HG03575 (cell line): ENCODE data around the gene TEPSIN.

Experiments used
- ATAC-seq: cut with Tn5 transposase; IDR thresholded peaks from one replicate; pipeline ENCODE4 v1.9.1; 2021; ENCODE audit not compliant: unreplicated experiment, insufficient number of reproducible peaks, low FRiP score; ENCODE audit errors: extremely low read depth

Gene TEPSIN

DNA sequence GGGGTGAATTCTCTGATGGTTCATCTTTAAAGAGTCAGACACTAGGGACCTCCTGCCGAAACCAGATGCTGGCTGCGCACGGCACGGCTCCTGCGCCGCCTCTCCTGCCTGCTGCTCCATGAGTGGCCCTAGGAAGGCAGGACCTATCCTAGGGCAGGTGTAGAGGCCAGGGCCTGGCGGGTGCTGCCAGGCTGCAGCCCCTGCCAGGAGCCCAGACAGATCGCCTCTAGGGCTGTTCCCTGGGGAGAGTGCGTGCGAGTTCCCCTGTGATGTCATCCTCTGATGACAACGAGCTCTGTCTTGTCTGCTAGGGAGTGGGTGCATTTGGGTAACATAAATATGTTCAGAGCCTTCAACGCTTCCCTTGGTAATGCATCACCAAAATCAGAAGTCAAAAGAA is 32.4 kb upstream of the TEPSIN start:
- ATAC-seq = no peak

DNA sequence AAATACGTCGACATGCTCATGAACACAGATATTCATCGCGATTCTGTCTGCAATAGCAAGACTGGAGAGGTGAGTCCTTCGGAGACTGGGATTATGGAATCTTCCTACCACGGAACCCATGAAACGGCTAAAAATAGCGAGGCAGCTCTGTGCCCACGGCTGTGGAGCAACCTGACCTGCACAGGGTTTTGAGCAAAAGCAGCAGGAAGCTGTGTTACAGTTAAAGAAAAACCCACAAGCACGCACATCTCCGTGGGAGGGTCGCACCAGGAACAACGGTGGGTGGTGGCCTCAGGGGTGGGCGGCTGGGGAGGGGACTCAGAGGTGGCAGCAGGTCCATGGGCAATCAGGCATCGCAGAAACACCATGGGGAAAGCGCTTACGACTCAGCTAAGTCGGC is 31.4 kb upstream of the TEPSIN start:
- no peak for ATAC-seq

DNA sequence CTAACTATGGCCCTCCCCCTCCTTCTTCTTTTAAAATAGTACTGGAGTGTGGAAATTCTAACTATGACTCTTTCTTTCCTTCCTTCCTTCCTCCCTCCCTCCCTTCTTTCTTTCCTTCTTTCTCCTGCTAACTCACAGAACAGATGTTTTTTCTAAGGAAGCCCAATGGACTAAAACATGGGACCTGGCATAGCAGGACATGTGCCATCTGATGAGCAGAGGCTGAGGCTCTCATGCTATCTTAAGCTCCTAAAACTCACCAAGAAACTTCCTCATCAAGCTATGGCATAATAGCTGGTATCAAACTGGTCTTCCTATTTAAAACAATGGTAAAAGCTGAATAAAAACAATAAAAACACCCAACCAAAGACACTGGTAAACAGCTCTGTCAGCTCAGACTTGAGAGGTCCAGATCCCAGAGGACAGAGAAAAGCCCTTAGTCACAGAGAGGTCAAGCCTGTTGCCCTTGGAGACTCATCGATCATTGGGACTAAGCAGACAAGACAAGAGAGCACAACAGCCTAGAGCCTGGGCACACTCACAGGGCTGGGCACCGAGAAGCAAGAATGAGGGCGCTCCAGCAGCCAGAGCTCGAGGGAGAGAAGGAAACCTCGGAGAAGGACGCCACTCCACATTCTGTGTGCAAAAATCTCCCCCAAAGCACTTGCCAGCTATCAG is 28.7 kb upstream of the TEPSIN start:
- ATAC-seq = no peak

DNA sequence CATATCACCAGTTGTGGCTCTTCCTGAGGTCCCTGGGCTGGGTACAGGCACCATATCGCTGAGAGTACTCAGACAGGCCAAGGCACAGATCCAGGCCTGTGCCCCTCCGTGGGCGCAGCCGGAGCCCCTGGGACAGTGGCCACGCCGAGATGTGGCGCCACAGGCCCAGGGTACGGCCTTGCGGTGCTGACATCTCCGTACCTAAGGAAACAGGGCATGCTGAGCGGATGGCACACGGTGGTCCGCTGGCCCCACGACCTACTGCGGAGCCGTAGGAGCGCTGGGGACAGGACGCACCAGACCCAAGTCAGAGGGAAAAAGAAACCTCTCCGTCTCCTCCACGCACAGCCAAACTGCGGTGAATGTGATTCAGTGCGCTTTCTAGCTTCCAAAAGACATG is 26.7 kb upstream of the TEPSIN start:
- no peak for ATAC-seq

DNA sequence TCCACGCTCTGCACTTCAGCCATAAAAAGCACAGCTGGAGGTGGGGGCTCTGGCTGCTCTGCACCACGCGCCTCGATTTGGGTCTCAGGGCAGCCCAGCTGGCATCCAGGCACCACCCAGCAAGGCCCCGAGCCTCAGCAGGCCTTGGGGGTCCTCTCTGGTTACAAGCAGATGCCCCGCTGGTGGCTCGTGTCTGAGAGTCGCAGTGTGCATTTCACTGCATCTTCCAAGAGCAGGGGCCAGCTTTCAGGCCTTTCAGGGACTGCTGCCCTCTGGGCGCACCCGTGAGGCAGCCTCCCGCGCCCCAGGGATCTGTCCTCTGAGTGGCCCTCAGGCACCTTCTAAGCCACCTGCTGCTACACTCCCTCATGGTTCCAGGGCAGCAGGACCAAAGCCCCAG is 25.8 kb upstream of the TEPSIN start:
- ATAC-seq = no peak

DNA sequence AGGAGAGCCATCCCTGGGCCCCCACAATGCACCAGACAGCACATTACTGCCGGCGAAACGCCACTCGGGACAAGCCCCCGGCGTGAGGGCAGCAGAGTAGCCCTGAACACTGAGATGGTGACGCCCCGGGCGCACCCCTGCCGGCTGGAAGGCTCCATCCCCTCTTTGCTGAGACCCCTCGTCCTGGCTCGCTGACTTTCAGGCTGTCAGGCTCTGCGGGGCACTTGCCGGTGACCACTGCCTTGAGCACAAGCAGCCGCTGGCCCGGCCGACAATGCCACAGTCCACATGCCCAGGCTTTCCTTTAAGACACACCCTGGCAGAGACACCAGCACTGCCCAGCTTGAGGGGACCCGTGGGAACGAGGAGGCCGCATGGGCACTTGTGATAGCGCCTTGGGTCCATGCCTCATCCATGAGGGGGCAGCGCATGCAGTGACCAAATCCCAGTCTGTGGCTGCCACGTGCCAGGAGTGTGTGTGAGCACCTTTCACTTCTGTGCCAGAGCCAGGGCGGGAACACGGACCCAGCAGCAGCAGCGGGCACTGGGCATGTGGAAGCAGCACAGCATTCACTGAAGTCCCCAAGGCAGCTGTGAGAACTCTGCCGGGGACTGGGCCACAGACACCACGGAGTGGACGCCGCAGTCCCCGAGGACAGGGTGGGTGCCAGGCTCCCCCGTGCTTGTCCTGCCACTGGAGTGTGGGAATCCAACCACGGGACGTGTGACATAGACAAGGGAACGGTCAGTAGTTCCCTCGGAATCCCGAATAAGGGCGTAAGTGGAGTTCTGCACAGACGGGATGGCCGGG is 24.7 kb upstream of the TEPSIN start:
- ATAC-seq = no peak

DNA sequence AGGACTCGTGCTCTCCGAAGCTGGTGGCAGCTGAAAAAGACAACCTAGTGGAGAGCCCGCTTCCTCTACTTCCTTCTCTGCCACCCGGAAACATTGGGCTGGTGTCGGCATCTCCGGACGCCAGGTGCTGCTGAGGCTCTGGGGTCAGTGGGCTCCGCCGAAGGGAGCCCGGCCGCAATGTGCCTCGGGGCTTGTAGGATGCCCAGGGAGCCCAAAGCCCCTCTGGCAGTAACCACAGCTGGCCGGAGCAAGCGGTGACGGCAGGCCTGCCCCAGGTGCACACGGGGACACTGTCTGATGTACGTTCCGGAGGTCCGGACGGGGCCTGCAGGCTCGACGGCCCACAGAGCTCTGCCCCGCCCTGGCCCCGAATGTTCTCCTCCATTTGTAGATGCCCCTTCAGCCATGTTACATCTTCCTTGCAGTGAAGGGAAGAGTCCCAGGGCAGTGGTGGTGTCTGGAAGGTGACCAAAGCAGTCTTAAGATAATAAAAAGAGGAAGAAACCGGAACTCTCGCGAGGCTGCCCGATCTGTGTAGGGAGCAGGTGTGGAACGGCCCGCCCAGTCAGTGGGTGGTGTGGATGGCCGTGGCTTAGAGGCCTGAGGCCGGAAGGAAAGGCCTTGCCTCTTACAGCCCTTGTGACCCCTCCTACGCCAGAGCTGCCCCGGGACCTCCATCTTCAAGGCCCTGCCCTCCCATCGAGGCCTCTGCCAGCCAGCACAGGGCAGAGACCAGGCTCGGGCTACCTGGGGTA is 22.9 kb upstream of the TEPSIN start:
- ATAC-seq = no peak

DNA sequence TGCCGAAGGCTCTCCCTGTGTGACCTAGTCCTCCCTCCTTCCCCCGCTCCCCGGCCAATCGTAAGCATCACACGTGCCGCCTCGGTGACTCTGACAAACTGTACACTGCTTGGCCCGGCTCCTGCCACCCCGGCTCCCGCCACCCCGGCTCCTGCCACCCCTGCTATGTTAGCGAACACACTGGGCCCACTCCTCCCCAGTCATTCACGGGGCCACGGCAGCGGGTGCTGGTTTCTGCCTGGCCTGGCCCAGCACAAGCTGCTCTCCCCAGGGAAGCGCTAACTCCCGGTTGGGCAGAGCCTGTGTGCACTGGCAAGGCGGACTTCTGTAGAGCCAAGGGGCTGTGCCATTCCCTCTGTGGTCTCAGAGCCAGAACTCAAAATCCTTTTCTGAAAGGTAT is 22.2 kb upstream of the TEPSIN start:
- ATAC-seq = no peak

DNA sequence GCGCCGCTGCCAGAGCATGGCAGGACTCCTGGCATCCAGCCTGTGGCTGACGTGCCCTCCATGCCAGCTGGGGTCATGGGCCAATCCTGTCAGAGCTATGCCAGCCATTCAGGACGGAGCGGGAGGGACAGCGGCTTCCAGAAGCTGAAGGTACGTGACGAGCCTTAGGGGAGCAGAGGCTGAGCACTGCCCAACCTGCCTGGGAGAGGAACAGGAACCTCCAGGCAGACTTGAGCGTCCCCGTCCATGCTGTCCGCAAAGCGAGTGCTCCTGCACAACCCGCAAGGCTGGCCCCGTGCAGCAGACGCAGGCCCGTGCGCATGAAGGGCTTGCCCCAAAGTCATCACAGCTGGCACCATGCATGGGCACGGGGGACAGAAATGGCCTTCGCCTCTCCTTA is 21.8 kb upstream of the TEPSIN start:
- ATAC-seq = no peak

DNA sequence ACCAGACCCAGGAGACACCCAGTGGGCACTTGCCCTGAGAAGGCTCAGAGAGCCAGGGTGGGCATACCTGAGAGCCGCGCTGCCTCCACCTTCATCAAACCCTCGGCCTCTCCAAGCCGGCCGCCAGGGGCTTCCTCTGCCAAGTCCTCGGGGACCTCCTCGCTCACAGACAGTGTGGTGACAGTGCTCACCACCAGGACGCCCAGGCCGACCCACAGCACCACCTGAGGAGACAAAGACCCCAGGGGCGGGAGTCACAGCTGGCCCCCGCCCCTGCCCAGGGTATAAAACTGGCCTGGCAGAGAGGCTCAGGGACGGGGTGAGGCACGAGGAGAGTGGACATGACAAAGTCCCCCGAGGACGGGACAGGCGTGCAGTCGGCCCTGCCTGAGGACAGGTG is 21.3 kb upstream of the TEPSIN start:
- no peak for ATAC-seq

DNA sequence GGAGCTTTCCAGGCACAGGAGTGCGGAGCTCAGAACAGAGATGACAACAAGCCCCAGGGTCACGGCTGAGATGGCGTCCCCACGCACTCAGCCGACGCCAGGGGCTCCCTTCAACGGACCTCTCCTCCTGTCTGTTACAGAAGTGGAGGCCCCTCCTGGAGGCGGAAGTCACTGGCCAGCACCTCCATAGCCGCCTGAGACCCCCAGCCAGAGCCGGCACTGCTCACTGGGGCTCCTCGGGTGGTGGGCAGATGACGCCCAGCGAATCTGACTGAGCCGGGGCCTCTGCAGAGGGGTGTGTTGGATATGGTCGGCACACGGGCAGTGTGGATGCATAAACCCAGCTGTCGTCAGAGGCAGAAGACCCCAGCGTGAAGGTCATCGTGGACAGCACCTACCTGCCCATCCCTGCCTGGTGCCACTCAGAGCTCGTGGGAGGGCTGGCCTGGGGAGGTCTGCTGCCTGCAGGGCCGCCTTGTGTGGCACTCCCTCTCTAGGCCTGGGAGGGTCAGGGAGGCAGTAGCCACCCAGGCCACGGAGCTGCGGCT is 20.3 kb upstream of the TEPSIN start:
- ATAC-seq = no peak

DNA sequence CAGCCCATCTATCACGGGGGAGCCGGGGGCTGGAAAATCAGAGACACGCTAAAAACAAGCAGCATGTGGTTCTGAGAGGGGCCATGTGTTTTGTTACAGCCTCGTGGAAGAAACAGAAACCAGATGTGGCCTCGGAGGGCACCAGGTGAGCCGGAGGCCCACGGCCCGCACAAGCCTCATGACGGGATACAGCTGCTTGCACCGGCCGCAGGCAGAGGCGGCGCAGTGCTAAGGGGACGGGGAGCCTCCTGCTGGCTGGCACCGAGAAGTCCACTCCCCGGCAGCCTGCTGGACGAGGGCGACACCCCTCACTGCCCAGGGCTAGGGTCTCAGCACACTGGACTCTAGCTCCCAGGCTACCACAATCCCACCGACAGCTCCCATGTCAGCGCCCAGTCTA is 19.4 kb upstream of the TEPSIN start:
- no peak for ATAC-seq

DNA sequence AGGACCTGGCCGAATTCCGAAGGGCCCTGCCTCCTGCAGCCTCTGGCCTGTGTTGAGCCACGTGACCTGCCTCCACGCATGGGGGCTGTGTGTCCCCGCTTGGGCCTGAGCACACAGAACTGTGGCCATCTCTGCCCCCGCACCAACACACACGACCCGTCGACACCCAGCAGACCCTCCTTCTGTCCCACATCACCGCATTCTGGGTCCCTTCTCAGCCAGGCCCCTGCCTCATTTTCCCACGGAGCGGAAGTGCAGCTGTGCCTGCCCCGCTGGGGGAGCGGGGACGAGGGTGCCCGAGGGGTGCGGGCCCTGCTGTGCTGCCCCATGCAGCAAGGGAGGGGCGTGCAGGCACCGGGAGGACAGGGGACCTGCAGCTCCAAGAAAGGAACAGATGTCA is 18.7 kb upstream of the TEPSIN start:
- ATAC-seq = no peak

DNA sequence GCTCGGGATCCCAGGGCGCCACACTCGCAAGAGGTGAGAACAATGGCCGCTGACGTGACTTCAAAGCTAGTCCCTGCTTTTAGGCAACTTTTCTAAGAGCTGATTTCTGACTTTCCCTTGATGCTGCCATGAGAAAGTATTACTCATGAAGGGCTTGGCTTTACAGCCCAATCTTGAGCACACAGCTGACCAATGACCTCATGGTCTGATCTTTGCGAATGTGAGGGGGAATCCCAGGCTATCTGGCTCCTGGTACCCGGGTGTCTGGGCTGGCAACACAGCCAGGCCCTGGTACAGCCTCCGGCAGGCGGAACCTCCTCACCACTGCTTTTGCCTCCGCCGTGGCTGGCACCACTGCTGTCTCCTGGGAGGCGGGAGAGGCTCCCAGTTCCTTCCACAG is 17.8 kb upstream of the TEPSIN start:
- no peak for ATAC-seq

DNA sequence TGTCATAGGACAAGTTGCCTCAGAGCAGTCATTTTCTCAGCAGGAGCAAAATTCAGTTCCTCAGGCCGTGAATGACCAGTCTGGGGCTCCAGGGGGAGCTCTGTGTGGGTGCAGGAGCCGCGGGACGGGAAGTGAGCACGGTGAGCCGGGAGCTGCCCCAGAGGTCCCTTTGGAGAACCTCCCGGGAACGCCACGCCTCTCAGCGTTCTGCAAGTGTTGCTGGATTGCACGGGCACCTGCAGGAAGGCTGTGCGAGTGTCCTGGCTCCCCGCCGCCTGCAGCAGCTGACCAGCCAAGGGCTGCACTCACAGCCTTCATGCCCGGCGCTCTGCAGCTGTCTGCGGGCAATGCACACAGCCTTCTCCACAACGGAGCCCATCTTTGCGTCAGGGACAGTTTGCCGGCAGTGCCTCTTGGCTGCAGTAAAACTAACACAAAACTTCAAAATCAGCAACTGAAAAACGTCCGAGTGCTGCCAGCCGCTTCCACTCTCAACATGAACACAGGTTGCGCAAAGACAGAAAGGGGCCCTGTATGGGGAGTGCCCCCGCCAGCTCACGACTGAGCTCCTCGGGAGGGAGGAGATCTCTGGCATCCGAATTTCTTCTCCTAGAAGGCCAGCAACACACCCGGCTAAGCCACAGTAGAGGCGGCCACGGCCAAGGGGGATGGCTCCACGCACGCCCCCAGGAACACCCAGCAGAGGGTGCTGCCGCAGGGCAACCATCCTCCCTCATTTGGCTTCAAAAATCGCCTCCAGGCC is 16.3 kb upstream of the TEPSIN start:
- ATAC-seq = no peak

DNA sequence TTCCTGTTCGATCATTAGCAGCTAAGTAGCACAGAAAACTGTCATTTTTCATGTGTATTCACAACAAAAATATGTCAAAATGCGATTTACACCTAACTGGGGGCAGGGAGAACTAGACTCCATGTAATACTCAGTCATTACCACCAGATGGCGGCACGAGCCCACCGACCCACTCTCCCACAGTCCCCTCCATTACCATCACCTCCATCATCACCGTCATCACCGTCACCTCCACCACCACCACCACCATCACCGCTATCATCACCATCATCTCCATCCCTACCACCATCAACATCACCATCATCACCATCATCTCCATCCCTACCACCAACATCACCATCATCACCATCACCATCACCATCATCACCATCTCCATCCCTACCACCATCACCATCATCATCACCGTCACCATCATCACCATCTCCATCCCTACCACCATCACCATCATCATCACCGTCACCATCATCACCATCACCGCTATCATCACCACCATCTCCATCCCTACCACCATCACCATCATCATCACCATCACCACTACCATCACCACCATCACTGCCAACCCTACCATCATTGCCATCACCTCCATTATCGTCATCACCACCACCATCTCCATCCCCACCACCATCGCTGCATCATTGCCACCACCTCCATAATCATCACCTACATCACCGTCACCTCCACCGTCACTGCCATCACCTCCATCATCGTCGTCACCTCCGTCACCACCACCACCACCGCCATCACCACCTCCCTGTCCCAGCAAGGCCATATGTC is 14.7 kb upstream of the TEPSIN start:
- ATAC-seq = no peak

DNA sequence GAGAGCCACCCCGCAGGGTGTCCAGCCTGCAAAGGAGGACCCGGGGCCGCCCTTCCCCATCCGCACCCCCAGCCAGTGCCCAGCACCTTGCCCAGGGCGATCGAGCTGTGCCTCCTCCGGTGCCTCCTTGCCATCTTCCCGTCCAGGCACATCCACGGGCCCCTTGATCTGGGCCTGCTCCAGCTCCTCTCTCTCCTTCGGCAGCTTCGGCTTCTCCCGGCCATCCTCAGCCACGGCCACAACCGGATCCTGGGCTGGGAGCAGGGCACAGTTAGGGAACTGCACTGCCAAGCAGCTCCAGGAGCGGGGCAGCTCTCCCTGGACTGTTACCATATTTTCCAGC is 14.1 kb upstream of the TEPSIN start:
- no peak for ATAC-seq

DNA sequence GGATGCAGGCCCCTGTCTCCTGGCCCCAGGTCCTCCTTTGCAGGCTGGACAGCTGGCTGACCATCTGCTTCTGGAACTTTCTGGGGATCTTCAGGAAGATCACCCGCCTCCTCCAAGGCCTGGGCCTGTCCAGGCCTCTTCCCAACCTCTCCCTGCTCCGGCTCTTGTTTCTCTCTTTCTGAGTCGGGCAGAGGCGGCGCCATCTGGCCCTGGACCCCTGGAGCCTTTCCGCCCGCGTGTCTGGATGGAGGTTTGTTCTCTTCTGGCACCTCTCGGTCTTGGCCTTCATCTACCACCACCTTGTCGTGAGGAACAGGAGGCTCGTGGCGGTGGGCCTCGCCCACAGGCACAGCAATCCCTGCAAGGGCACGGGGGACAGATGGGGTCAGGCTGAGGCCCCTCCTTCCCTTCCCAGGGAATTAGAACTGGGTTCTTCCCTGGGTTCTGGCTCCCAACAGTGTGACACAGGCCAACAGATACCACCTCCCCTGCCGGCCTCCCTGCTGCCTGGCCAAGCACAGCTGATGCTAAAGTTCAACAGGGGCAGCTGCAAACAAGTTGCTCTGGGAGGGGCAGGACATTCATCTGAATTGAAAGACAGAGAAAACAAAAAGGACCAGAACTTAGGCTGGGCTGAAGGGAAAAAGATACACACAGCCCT is 13.6 kb upstream of the TEPSIN start:
- ATAC-seq = no peak
